Right ventricle myocardium superior (tissue), 1 donor: ENCODE results near the gene MED19. TPM values are rescaled to one million over a fixed set of nuclear protein-coding genes. Genes with fewer than 3 reads are reported as not detected.
A peak's percentile ranks its signal among the peaks of the same experiment; 100 is the strongest.
"Not testable (repeated sequence)": the region's sequence is repeated elsewhere in the genome, so short reads cannot be mapped to it uniquely, and the experiment has no call there.

ENCODE experiments used
- ATAC-seq: fragments of 200-7000 bp; cut with Tn5 transposase; one replicate; pipeline ENCODE4 v1.9.1; 2020; ENCODE audit warnings: mild to moderate bottlenecking; ENCODE audit not compliant: poor library complexity
- DNase-seq: peaks from one replicate; pipeline ENCODE4 v3.0.0-alpha.2; 2020
- intact Hi-C: fragments of 100-400 bp; cut with DNase I; formaldehyde crosslinking; loops from one replicate; pipeline ENCODE4 v1.11.2; 2022
- total RNA-seq: library from RNA; stranded (reverse); fragmentation: NEBNext Ultra II Directional; extraction: Animal tissue kit (Norgen Biotek cat#: 25700); gene quantifications from one replicate; pipeline ENCODE4 v1.2.1, GENCODE V29; 2021
- donor health status: DM: no; HTN: yes; CAD: no; lungs with severe emphysema.

The MED19 gene
- total RNA-seq, 1 donor from 2014 or later = 7.7 TPM

DNA sequence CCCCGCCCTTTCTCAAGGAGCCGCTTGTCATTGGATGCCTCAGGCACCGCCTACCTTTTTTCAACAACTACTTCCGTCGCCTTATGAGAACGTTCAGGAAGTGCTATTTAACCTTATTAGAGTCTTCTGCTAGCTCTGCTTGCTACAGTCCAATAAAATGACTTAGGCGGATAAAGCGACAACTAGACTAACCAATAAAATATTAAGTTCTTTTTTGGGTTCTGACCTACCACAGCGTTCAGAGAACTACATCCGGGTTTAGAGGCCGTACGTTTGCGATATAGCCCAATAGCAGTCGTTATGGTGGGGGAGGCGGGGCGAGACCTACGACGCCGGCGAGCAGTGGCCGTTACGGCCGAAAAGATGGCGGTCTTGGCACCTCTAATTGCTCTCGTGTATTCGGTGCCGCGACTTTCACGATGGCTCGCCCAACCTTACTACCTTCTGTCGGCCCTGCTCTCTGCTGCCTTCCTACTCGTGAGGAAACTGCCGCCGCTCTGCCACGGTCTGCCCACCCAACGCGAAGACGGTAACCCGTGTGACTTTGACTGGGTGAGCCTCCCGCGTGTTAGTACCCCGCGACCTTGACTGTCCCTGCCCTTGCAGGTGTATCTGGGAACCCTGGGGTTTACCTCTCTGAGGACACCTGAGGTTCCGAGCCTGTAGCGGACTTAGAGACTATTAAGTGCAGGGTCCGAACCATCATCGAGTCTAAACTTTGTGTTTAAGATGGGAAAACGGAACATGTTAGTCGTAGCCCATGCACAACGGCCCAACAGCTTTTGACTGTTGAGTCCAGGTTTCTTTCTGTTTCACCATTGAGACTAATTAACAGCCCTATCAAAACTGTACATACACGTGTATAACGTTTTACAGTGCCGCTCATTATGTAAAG, 488 bp upstream of the MED19 start, which contains the start of gene TMX2:
Gene TMX2, plus strand, starts transcription at position 338 of the 895 bp plus-strand sequence. Its CDS starts 26 bp downstream, at position 364.
- peak; percentile 96 for ATAC-seq

DNA sequence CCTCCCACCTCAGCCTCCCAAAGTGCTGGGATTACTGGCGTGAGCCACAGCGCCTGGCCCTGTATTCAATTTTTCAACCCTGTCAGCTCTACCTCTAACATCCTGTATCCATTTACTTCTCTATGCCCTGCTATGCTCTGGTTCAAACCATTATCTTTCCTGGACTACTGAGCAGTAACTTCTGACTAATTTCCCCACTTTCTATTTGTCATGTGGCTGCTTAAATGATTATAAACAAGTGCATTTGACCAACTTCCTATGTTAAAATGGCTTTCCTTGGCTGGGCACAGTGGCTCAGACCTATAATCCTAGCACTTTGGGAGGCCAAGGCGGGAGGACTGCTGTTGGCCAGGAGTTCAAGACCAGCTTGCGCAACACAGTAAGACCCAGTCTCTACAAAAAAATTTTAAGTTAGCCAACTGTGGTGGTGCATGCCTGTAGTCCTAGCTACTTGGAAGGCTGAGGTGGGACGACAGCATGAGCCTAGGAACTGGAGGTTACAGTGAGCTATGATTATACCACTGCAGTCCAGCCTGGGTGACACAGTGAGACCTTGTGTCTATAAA, 2.1 kb downstream of the MED19 start:
- DNase-seq = no peak
- intact Hi-C loops = no loop called here
- ATAC-seq = no peak

More for the DNA sequence above, 488 bp upstream of the MED19 start, which contains the start of gene TMX2:
- DNase-seq = peak; percentile 96
- intact Hi-C loops = no loop called here

DNA sequence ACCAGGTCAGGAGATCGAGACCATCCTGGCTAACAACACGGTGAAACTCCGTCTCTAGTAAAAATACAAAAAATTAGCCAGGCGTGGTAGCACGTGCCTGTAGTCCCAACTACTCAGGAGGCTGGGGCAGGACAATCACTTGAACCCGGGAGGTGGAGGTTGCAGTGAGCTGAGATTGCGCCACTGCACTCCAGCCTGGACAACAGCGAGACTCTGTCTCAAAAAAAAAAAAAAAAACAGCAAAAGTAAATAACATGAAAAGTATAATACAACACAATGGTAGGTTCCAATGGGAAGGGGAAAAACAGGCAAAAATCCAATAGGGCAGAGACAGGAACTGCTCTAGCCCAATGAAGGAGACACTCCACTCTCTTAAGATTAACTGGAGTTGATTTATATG, 6.6 kb downstream of the MED19 start:
- intact Hi-C loops, DNase-seq, ATAC-seq: not testable (repeated sequence)

DNA sequence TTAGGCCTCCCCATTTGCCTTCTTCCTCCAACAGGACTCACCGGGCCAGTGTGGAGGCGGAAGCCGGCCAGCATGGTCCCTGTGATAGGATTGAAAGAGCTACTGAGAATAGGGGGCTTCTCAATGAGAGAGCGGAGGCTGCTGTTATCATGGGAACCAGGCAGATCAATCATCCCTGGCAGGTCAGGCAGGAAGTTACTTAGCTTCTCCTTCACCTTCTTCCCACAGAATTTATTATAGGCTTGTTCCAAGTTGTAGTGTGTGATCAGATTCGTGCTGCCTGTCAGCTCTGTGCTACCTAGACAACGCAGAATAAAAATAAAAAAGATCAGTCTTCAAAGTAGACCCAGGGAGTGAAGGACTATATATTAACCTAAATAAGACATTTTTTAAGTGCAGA, 7.1 kb downstream of the MED19 start:
- no peak for DNase-seq
- intact Hi-C loops = no loop called here

DNA sequence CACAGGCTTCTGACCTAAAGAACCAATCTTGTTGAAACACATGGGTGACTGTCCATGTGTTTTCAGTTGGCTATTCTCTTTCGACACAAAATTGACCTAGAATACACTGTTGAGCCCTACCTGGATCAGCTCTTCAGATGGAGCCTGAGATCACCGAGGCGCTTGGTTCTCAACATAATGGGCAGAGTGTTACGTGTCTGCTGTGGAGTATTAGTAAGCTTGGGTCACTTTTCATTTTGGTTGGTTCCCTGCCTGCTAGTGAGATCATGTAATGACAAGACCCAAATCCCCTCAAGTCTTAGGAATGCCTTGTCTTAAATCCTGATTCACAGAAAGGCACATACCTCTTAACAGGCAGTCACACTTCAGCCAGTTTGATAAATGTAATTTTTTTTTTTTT, 8.7 kb downstream of the MED19 start:
- no peak for DNase-seq
- intact Hi-C loops = no loop called here
- no peak for ATAC-seq

More for the DNA sequence above, 7.1 kb downstream of the MED19 start:
- no peak for ATAC-seq

DNA sequence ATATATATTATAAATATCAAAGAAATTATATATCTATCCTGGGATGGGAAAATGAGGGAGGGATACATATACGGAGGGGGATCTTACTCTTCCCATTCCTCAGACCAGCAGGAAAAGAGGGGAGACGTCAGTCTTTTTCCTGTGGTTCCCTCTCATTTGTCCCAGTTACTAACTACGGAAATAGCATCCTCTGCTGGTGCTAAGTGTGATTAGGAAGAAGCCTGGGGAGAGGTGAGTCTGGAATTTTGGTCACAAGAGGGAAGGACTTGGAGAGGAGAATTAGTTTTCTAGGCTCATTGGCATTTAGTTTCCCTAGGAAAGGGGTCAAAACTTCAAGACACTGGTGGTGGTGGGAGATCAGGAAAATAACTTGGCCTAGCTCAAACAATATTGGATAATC, 11.6 kb downstream of the MED19 start:
- DNase-seq (no peak), ATAC-seq (no peak)
- intact Hi-C loops = no loop called here

DNA sequence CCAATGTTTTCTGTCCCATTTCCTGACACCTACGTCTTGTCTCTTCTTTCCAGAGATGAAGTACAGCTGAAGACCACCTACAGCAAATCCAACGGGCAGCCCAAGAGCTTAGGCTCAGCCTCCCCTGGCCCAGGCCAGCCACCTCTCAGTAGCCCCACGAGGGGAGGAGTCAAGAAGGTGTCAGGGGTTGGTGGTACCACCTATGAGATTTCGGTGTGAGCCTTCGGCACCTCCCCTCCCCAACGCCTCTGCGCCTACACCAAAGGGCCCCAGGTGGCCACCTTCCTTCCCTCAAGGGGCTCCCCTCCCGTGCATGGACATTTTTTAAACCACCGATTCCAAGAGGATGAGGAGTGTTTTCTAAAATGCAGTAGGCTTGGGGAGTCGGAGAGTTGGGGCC, 12.2 kb downstream of the MED19 start:
- ATAC-seq (no peak), DNase-seq (no peak)

DNA sequence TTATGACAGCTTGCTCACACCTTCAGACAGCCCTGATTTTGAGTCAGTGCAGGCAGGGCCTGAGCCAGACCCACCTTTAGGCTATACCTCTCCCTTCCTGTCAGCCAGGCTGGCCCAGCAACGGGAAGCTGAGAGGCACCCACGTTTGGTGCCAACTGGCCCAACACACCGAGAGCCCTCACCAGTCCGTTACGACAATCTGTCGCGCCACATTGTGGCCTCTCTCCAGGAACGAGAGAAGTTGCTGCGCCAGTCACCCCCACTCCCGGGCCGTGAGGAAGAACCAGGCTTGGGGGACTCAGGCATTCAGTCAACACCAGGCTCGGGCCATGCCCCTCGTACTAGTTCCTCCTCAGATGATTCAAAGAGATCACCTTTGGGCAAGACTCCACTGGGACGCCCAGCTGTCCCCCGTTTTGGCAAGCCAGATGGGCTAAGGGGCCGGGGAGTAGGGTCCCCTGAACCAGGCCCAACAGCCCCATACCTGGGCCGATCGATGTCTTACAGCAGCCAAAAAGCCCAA, 13.1 kb downstream of the MED19 start:
- intact Hi-C loops = no loop called here
- ATAC-seq (no peak), DNase-seq (no peak)

More for the DNA sequence above, 12.2 kb downstream of the MED19 start:
- intact Hi-C loops = no loop called here

DNA sequence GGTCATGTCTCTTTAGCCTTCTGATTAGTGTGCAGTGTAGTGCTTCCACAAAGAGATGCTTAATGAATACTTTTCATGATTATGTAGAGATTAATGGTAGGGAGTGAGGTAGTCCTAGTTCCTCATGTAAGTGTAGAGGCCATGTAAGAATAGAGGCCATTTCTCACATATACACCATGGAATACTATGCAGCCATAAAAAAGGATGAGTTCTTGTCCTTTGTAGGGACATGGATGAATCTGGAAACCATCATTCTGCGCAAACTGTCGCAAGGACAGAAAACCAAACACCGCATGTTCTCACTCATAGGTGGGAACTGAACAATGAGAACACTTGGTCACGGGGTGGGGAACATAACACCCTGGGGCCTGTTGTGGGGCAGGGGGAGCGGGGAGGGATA, 21.5 kb downstream of the MED19 start:
- intact Hi-C loops, DNase-seq, ATAC-seq: not testable (repeated sequence)

DNA sequence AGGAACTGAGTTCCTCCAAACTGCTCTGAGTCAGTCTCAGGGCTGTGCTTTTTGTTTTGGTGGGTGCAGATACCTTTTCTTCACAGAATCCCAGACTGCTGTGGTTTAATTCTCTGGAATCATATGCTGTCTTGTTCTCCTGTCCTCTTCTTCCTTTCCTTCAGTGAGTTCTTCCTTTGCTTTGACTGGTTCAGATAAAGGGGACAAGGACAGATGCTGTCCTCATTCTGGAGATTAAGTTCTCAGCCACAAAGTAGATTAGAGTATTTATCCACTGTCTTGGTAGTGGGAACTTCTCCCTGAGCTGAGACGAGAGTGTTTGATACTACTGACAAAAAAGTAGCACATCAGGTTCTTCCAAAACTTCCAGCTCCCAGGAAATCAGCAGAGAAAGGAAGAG, 30.8 kb downstream of the MED19 start:
- DNase-seq (no peak), ATAC-seq (no peak)
- intact Hi-C loops = no loop called here

DNA sequence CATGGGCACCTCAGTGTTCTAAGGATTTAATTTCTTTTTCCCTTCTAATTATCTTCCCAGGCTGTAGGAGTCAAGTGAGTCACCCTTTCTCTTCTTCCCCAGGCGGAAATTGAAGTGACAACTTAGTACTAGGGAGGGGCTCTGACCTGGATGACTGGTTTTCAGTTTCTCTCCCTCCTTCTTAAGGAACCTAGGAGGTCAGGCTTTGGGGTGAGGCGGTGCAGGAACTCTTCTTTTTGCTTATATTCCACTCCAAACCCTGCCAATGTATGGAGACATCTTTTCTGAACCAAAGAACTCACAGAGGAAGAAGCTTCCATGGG, 31.5 kb downstream of the MED19 start:
- intact Hi-C loops = no loop called here
- ATAC-seq (no peak), DNase-seq (no peak)

DNA sequence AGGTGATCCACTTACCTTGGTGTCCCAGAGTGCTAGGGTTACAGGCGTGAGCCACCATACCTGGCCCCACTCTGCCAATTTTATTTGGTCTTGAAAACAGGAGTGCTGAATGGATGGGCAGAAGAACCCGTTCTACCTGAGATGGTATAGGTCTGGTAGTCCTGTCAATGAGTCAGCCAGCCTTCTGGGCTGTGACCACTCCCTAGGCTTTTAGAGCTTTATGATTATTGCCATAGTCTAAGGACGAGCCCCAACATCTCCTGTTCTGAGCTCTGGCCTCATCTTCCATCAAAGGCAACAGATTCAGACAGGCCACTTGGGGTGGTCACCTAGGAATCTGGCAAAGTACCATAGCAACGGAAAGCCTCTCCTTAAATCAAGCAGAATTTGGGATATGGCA, 32.6 kb downstream of the MED19 start:
- DNase-seq (no peak), ATAC-seq (no peak)
- intact Hi-C loops = no loop called here

DNA sequence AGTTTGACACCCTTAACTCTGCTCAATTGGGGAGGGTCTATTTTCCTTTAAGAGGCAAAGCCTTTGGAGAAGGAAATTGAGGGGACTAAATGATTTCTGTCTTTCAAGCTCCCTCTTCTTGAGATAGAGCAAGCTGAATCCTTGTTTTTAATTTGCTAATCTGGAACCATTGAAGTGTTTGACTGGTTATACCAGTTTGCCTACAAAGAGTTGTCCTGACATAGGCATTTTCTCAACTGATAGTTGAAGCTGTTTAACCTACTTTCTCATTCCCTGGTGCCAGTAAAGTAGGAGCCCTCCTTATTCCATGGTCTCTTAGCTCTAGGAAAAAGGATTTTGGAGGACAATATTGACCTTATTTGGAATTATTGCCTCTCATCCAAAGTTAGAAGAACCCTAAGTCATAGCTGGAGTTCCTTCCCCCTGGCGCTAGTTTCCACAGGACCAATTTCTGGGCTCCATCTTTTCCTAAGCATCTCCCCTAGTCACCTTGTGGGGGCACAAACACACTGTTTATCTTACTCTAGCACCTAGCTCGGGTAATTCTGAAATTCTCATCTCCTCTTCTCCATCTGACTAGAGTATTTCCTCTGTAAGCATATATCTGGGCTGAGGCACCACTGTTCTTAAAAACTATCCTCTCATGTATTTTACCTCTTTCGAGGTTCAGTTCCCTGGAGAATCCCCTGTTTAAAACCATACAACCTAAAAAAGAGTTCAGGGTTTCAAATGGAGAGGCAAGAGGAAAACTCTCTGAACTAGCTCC, 36.7 kb downstream of the MED19 start:
- ATAC-seq (no peak), DNase-seq (no peak)
- intact Hi-C loops = no loop called here

DNA sequence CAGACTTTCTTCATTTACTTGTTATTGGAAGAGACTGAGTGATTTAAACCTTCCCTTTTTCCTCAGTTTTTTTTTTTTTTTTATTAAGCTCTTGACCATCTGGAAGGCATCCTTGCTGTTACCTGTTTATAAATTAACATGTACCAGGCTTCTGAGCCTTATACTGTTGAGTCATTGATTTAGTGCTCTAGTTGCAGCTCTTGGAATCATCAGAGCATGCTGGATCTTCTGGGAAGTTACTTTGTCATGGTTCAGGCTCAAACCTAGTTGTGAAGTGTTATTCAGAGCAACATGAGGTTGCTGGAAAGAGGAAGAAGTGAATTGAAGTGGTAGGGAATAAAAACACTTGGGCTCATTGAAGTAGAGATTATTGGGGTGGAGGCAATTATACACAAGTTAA, 37.8 kb downstream of the MED19 start:
- ATAC-seq (no peak), DNase-seq (no peak)
- intact Hi-C loops = no loop called here

DNA sequence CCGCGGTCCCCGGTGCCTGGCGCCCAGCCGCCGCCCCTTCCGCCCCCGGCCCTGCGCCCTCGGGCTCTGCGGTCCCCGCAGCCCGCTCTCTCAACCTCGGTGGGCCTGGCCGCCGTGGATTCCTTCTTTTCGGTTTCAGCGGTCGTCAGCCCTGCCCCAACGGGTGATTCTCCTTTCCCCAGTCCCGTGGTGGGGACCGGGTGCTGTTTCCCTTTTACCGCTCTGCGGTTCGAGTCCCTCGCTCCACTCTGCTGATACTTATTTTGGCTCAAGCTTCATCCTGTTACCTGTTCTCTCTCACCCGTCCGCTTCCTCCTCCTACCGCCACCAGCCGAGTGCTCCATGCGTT, 43.6 kb downstream of the MED19 start:
- ATAC-seq (peak; percentile 9), DNase-seq (no peak)
- intact Hi-C loops = no loop called here

DNA sequence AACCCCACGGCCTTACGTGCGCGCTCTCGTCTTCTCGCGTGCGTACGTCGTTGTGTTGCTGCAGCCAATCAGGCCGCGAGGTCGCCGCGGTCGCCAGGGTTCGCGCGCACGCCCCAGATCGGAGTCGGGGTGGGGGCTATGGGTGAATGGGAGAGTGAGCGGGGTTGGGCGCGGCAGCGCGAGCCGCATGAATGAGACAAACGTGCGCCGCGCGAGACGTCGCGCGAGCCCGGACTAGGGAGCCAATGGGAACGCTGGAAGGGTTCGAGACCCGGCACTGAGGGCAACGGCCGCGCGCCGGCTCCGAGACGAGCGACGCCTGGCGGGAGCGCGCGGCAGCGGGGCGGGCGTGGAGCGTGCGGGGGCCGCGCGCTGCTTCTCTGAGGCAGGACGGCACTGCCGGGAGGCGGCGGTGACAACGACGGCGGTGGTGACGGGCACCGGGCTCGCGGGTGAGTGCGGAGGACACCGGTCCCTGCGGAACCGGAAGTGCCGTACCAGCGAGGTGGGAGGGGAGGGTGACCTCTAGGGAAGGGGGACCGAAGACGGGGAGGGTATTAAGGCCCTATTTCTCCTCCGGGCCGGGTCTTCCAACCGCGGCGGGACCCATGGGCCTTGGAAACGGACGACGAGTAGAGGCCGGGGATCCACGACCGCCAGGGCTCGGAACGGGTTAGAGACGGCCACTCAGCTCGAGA, 44.1 kb downstream of the MED19 start, which contains the start of gene ZDHHC5:
Gene ZDHHC5, plus strand, starts transcription at position 379 of the 698 bp plus-strand sequence. CDS start 4,977 bp downstream, outside the sequence.
- ATAC-seq (peak; percentile 96), DNase-seq (peak; percentile 100)
- intact Hi-C loops = no loop called here

DNA sequence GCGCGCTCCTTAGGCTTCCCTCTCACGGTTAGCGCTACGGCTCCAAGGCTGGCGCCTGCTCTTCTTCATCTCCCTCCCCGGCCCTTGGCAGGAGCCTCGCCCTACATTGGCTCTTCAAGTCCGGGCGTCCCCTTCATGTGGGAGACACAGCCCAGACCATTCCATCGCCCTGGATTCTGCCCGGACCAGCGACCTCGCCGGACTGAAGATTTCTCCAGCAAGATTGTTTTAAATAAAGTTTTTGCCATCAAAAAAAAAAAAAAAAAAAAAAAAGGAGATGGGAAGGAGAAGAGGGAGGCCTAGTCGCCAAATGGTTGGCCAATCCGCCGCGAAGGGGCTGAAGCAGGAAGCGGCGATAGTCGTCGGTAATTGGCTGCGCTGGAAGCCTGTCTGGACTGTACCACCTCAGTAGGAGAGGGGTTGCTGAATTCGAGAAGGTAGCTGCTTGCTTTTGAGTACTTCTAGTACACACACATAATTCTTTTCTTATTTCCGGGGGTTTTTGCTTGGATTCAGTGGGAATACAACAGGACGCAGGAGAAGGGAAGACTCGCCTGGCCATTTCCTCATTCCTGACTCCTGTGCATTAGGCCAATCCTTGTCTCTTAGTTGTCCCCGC, 44.8 kb downstream of the MED19 start:
- intact Hi-C loops = no loop called here
- ATAC-seq (peak; percentile 91), DNase-seq (peak; percentile 98)

DNA sequence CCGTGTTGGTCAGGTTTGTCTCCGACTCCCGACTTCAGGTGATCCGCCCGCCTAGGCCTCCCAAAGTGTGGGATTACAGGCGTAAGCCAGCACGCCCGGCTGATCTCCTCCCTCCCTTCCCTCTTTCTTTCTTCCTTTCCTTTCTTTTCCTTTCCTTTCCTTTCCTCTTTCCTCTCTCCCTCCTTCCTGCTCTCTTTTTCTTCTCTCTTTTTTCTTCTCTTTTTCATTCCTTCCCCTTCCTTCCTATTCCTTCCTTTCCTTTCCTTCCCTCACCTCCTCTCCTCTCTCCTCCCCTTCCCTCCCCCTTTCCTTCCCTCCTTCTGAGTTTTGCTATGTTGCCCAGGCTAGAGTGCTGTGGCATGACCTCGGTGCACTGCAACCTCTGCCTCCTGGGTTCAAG, 48.0 kb downstream of the MED19 start:
- intact Hi-C loops = no loop called here
- DNase-seq (no peak), ATAC-seq (no peak)
